Measurements from ENCODE around the gene CDKAL1. TPM values are rescaled to one million over a fixed set of nuclear protein-coding genes. Genes with fewer than 3 reads are reported as not detected.
A peak's percentile ranks its signal among the peaks of the same experiment; 100 is the strongest.

CDKAL1 gene
- total and polyA plus RNA-seq, 2 of the 13 experiments (the other 11 are each of a cell fraction or from before 2014, with no cell fraction given): 9.5 to 27.7 TPM

- intact Hi-C loops (cut with micrococcal nuclease; ENCODE audit: unreplicated experiment): no loop called here
- no peaks in the 10 kb centered on the region for H3K4me1 ChIP-seq (ENCODE audit: insufficient read depth, low read length)
- H2AFZ ChIP-seq (ENCODE audit: low read length): no peak overlapping the region
- peaks cover 2% of the 10 kb centered on the region for H3K79me2 ChIP-seq (ENCODE audit: insufficient read depth, low read length)
- H4K20me1 ChIP-seq (ENCODE audit: insufficient read depth, low read length): no peaks in the 10 kb centered on the region
- no peak overlapping the region for H3K9ac ChIP-seq (ENCODE audit: insufficient read depth, low read depth, low read length)
- ChIA-PET CTCF (ENCODE audit: low intra/inter-chr PET ratio, low total read pairs) (interaction anchor here (1.5 kb wide), 1 partner anchor 1370 kb away, joined by 7 read pairs; no protein-coding TSS in a partner anchor), POLR2A (no interaction called here)
- H3K27me3 ChIP-seq (ENCODE audit: control insufficient read depth in 1 of 2, insufficient read depth in 2 of 2, low read length in 2 of 2): no peaks in the 10 kb centered on the region
- BruUV-seq (replicated peaks): no TSS peak
- H3K9me3 ChIP-seq (ENCODE audit: low read length): no peaks in the 10 kb centered on the region
- peaks cover 0 to under 1% of the 10 kb centered on the region in 2 experiments; a peak in 1 of 5 replicates for H3K36me3 ChIP-seq (replicated peaks in 1 of 2; ENCODE audit: control insufficient read depth in 1 of 2, insufficient read depth in 2 of 2, low read length in 2 of 2)
- H3K4me3 ChIP-seq (replicated peaks in 1 of 3; ENCODE audit: insufficient read depth in 1 of 3, low read depth in 2 of 3, low read length in 3 of 3): no peak overlapping the region
- DNase-seq (ENCODE audit: low spot score): no peak
- no peak for ATAC-seq
- no peak overlapping the region for H3K27ac ChIP-seq (ENCODE audit: extremely low read length, insufficient read depth, low read length)
- no peak for FAIRE-seq
- WGBS (ENCODE audit: low lambda C conversion rate): 99% methylated on average over 2 of the region's 2 CpGs
- in situ Hi-C loops (cut with HindIII; ENCODE audit: extremely low pct_ligation_motif_present, low pct_unique_long_range_greater_than_20kb): loop anchor here (10.0 kb wide), 2 partner anchors 309 to 1369 kb away; no protein-coding TSS in a partner anchor
- H3K4me2 ChIP-seq (ENCODE audit: low read depth, low read length): no peak overlapping the region
- no peak for TF ChIP-seq ZNF878 (CRISPR knock-in tag; IDR thresholded peaks at IDR 0.05)
- no peak for TF ChIP-seq ZNF460 (CRISPR knock-in tag; IDR thresholded peaks at IDR 0.05; ENCODE audit: borderline replicate concordance)
- TF ChIP-seq SMYD3 (CRISPR knock-in tag; IDR thresholded peaks at IDR 0.05): no peak
- peak; percentile 18 to 47; a peak in 2 of 4 replicates for TF ChIP-seq MAFK (conservative IDR thresholded peaks at IDR 0.05 in 1 of 2, IDR thresholded peaks at IDR 0.05 in 1 of 2; ENCODE audit: low read length in 2 of 2)
- TF ChIP-seq MAFF (IDR thresholded peaks at IDR 0.05; ENCODE audit: low read depth, low read length): 0 out of 2 replicates have a peak, but pooled peaks have one; percentile 21
- TF ChIP-seq, protein P1, sequence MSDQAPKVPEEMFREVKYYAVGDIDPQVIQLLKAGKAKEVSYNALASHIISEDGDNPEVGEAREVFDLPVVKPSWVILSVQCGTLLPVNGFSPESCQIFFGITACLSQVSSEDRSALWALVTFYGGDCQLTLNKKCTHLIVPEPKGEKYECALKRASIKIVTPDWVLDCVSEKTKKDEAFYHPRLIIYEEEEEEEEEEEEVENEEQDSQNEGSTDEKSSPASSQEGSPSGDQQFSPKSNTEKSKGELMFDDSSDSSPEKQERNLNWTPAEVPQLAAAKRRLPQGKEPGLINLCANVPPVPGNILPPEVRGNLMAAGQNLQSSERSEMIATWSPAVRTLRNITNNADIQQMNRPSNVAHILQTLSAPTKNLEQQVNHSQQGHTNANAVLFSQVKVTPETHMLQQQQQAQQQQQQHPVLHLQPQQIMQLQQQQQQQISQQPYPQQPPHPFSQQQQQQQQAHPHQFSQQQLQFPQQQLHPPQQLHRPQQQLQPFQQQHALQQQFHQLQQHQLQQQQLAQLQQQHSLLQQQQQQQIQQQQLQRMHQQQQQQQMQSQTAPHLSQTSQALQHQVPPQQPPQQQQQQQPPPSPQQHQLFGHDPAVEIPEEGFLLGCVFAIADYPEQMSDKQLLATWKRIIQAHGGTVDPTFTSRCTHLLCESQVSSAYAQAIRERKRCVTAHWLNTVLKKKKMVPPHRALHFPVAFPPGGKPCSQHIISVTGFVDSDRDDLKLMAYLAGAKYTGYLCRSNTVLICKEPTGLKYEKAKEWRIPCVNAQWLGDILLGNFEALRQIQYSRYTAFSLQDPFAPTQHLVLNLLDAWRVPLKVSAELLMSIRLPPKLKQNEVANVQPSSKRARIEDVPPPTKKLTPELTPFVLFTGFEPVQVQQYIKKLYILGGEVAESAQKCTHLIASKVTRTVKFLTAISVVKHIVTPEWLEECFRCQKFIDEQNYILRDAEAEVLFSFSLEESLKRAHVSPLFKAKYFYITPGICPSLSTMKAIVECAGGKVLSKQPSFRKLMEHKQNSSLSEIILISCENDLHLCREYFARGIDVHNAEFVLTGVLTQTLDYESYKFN (CRISPR knock-in tag; conservative IDR thresholded peaks at IDR 0.05): no peak
These were observed 31.1 kb downstream of the CDKAL1 start for GRCh38 chr6:20565342-20565741.
